HL-60 (cell line): ENCODE data around the gene TATDN2.

Source experiments
- DNase-seq, 2 experiments: peaks; one replicate each; pipeline ENCODE4 v3.0.0-alpha.2; 2010 to 2020; ENCODE audit warnings: low read depth in 1 of 2, low spot score in 1 of 2
- H3K27ac ChIP-seq: fragments of 250-450 bp; sonication (Bioruptor Pico); replicated peaks from 2 replicates; pipeline ENCODE4 v1.5.1; 2020; ENCODE audit warnings: mild to moderate bottlenecking, moderate library complexity
- H3K27me3 ChIP-seq: fragments of 250-450 bp; sonication (Bioruptor Pico); 2 replicates; pipeline ENCODE4 v1.5.1; 2021; ENCODE audit warnings: mild to moderate bottlenecking, moderate library complexity; ENCODE audit not compliant: insufficient read depth, poor library complexity, severe bottlenecking
- H3K4me3 ChIP-seq: replicated peaks from 2 replicates; pipeline ENCODE4 v1.5.1; 2011; ENCODE audit warnings: mild to moderate bottlenecking, control low read depth, low read length; ENCODE audit not compliant: insufficient read depth
- GABPA ChIP-seq: IDR thresholded peaks from 2 replicates; pipeline ENCODE4 v1.6.1; 2012; ENCODE audit warnings: low read depth
- POLR2AphosphoS5 ChIP-seq: IDR thresholded peaks from 2 replicates; pipeline ENCODE4 v1.6.1; 2012; ENCODE audit warnings: low read depth
- SPI1 ChIP-seq: IDR thresholded peaks from 2 replicates; pipeline ENCODE4 v1.6.1; 2012; ENCODE audit warnings: low read depth, mild to moderate bottlenecking, borderline replicate concordance
- TF ChIP-seq, protein P1 (sequence below): IDR thresholded peaks from one replicate; pipeline ENCODE4 v1.5.1; 2011; ENCODE audit warnings: low read length, control low read depth, inconsistent platforms; ENCODE audit not compliant: insufficient read depth
- TF ChIP-seq, protein P2 (sequence below): IDR thresholded peaks from 2 replicates; pipeline ENCODE4 v1.6.1; 2012; ENCODE audit warnings: low read depth; ENCODE audit not compliant: insufficient replicate concordance

Gene TATDN2

DNA sequence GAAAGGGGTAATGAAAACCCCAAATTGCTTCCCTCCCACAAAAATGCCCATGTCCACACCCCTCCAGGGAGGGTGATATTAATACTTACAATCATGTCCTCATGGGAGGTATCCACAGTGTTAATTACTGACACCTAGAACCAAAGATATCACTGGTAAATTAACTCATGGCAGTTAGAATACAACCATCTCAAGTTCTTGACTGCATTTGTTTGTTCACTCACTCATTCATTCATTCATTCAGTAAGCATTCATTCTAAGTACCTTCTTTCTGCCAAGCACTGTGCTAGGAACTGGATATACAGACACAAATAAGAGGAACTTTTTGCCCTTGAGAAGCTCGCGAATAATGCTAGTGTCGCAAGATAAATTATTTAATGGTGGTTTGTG, 69.7 kb downstream of the TATDN2 start:
- H3K27ac ChIP-seq = no peak overlapping the region
- TF ChIP-seq, protein P1, sequence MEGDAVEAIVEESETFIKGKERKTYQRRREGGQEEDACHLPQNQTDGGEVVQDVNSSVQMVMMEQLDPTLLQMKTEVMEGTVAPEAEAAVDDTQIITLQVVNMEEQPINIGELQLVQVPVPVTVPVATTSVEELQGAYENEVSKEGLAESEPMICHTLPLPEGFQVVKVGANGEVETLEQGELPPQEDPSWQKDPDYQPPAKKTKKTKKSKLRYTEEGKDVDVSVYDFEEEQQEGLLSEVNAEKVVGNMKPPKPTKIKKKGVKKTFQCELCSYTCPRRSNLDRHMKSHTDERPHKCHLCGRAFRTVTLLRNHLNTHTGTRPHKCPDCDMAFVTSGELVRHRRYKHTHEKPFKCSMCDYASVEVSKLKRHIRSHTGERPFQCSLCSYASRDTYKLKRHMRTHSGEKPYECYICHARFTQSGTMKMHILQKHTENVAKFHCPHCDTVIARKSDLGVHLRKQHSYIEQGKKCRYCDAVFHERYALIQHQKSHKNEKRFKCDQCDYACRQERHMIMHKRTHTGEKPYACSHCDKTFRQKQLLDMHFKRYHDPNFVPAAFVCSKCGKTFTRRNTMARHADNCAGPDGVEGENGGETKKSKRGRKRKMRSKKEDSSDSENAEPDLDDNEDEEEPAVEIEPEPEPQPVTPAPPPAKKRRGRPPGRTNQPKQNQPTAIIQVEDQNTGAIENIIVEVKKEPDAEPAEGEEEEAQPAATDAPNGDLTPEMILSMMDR = no peak
- TF ChIP-seq POLR2AphosphoS5 (no peak), SPI1 (no peak), GABPA (no peak)
- no peak for DNase-seq
- H3K27me3 ChIP-seq = no peaks in the 10 kb centered on the region
- H3K4me3 ChIP-seq = no peak overlapping the region

DNA sequence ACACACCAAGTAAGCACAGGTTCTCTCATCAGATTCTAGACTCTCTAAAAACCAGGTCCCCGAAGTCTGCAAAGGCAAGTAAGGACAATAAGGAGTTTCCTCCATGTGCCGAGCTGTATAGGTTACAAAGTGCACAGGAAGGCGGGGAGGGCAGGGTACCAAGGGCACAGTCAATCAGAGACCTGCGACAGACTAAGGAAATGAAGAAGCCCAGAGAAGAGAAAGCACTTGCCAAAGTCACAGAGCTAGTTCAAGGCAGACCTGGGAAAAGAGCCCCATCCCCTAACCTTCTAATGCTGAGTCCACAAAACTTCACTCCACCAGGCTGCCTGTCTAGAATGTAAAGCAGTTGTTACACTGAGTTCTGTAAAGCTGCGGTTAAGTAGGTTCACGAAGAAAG, 71.0 kb downstream of the TATDN2 start:
- no peak overlapping the region for H3K4me3 ChIP-seq
- DNase-seq = no peak
- H3K27ac ChIP-seq = no peak overlapping the region
- H3K27me3 ChIP-seq = no peaks in the 10 kb centered on the region
- TF ChIP-seq GABPA = no peak
- no peak for TF ChIP-seq POLR2AphosphoS5
- TF ChIP-seq, protein P1 = no peak
- TF ChIP-seq SPI1 = no peak
- TF ChIP-seq, protein P2, sequence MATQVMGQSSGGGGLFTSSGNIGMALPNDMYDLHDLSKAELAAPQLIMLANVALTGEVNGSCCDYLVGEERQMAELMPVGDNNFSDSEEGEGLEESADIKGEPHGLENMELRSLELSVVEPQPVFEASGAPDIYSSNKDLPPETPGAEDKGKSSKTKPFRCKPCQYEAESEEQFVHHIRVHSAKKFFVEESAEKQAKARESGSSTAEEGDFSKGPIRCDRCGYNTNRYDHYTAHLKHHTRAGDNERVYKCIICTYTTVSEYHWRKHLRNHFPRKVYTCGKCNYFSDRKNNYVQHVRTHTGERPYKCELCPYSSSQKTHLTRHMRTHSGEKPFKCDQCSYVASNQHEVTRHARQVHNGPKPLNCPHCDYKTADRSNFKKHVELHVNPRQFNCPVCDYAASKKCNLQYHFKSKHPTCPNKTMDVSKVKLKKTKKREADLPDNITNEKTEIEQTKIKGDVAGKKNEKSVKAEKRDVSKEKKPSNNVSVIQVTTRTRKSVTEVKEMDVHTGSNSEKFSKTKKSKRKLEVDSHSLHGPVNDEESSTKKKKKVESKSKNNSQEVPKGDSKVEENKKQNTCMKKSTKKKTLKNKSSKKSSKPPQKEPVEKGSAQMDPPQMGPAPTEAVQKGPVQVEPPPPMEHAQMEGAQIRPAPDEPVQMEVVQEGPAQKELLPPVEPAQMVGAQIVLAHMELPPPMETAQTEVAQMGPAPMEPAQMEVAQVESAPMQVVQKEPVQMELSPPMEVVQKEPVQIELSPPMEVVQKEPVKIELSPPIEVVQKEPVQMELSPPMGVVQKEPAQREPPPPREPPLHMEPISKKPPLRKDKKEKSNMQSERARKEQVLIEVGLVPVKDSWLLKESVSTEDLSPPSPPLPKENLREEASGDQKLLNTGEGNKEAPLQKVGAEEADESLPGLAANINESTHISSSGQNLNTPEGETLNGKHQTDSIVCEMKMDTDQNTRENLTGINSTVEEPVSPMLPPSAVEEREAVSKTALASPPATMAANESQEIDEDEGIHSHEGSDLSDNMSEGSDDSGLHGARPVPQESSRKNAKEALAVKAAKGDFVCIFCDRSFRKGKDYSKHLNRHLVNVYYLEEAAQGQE = no peak

DNA sequence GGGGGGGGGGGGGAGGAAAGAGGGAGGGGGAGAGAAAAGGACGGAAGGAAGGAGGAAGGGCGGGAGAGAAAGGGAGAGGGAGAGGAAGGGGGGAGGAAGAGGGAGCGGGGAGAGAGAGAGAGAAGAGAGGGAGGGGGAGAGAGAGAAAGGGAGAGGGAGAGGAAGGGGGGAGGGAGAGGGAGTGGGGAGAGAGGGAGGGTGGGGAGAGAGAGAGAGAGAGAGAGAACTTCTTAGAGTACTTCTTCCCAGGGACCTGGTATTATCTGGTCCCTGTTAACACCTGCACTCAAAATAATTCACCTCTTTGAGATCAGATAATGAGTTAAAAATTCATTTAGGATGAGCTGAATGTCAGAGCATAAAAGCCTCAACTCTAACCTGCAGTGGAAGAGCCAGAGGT, 71.5 kb downstream of the TATDN2 start:
- Histone ChIP-seq H3K27ac (no peak overlapping the region), H3K4me3 (peak overlapping the region; percentile 97), H3K27me3 (no peaks in the 10 kb centered on the region)
- TF ChIP-seq, protein P1 = no peak
- TF ChIP-seq POLR2AphosphoS5 (no peak), GABPA (no peak), SPI1 (no peak)
- TF ChIP-seq, protein P2 = no peak
- no peak for DNase-seq

DNA sequence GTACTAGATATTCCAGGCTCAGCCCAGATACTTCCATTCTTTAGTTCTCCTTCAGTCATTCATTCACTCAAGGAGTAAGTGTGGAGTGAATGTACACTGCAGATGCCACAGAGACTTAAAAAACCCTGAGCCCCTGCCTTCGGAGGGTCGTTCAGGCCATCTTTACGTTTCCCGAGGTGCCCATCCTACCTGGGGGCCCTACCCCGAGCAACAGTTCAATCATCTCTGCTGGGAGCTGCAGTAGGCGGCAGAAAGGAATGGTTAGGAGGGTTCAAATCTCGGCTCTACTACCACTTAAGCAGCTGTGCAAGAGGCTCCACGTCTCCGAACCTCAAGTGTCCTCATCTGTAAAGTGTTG, 72.0 kb downstream of the TATDN2 start:
- peak overlapping the region; percentile 80 for H3K27ac ChIP-seq

More for the DNA sequence above, 72.0 kb downstream of the TATDN2 start:
- Histone ChIP-seq H3K27me3 (no peaks in the 10 kb centered on the region), H3K4me3 (peak overlapping the region; percentile 97)
- DNase-seq = no peak
- TF ChIP-seq GABPA = no peak
- TF ChIP-seq, protein P1 = no peak
- TF ChIP-seq, protein P2 = no peak
